HepG2 (cell line): ENCODE results near the gene TMEM184B. TPM values are rescaled to one million over a fixed set of nuclear protein-coding genes. Genes with fewer than 3 reads are reported as not detected.

Source experiments
- EED ChIP-seq: sonication (generic); formaldehyde crosslinking; IDR thresholded peaks from 2 replicates; pipeline ENCODE4 v1.5.0; 2020; ENCODE audit warnings: mild to moderate bottlenecking, missing genetic modification reagents
- ELF1 ChIP-seq: sonication (generic); formaldehyde crosslinking; IDR thresholded peaks from 2 replicates; pipeline ENCODE4 v1.4.0; 2020; ENCODE audit warnings: missing genetic modification reagents
- FIP1L1 ChIP-seq: fragments of 200-400 bp; formaldehyde crosslinking; IDR thresholded peaks from 2 replicates; pipeline ENCODE4 v1.6.1; 2018; ENCODE audit warnings: low read depth, mild to moderate bottlenecking, low read length, moderate library complexity, borderline replicate concordance; ENCODE audit not compliant: insufficient read depth
- HDAC1 ChIP-seq: sonication (generic); formaldehyde crosslinking; IDR thresholded peaks from 2 replicates; pipeline ENCODE4 v1.5.1; 2020; ENCODE audit warnings: mild to moderate bottlenecking, missing genetic modification reagents
- PITX1 ChIP-seq: sonication (generic); formaldehyde crosslinking; IDR thresholded peaks from 2 replicates; pipeline ENCODE4 v1.5.1; 2020; ENCODE audit warnings: mild to moderate bottlenecking, missing genetic modification reagents
- RCOR2 ChIP-seq: IDR thresholded peaks from 2 replicates; pipeline ENCODE4 v1.6.1; 2016; ENCODE audit warnings: missing biosample characterization, missing genetic modification reagents
- ZFP90 ChIP-seq: sonication (generic); formaldehyde crosslinking; IDR thresholded peaks from 2 replicates; pipeline ENCODE4 v1.8.0; 2022; ENCODE audit warnings: missing genetic modification reagents, mild to moderate bottlenecking, inconsistent platforms, borderline replicate concordance
- ZNF207 ChIP-seq: fragments of 450-650 bp; IDR thresholded peaks from 2 replicates; pipeline ENCODE4 v1.6.1; 2016; ENCODE audit warnings: antibody characterized with exemption, borderline replicate concordance
- ZNF253 ChIP-seq: sonication (generic); formaldehyde crosslinking; IDR thresholded peaks from 2 replicates; pipeline ENCODE4 v1.8.0; 2022; ENCODE audit warnings: mild to moderate bottlenecking, missing genetic modification reagents, borderline replicate concordance
- ZNF350 ChIP-seq: sonication (generic); formaldehyde crosslinking; IDR thresholded peaks from 2 replicates; pipeline ENCODE4 v1.4.0; 2020; ENCODE audit warnings: mild to moderate bottlenecking, low read depth, missing genetic modification reagents, borderline replicate concordance
- ZNF367 ChIP-seq: sonication (generic); formaldehyde crosslinking; IDR thresholded peaks from 2 replicates; pipeline ENCODE4 v1.4.0; 2020; ENCODE audit warnings: missing genetic modification reagents, borderline replicate concordance
- ZNF441 ChIP-seq: sonication (generic); formaldehyde crosslinking; IDR thresholded peaks from 2 replicates; pipeline ENCODE4 v1.7.0; 2021; ENCODE audit warnings: missing genetic modification reagents, borderline replicate concordance
- ZNF510 ChIP-seq: sonication (generic); formaldehyde crosslinking; IDR thresholded peaks from 2 replicates; pipeline ENCODE4 v1.4.0; 2020; ENCODE audit warnings: low read depth, mild to moderate bottlenecking, missing genetic modification reagents
- ZNF563 ChIP-seq: sonication (generic); formaldehyde crosslinking; IDR thresholded peaks from 2 replicates; pipeline ENCODE4 v1.8.0; 2022; ENCODE audit warnings: mild to moderate bottlenecking, moderate library complexity, missing genetic modification reagents
- ZNF710 ChIP-seq: sonication (generic); formaldehyde crosslinking; IDR thresholded peaks from 2 replicates; pipeline ENCODE4 v1.5.0; 2020; ENCODE audit warnings: mild to moderate bottlenecking, missing genetic modification reagents, borderline replicate concordance
- ZNF746 ChIP-seq: sonication (generic); formaldehyde crosslinking; IDR thresholded peaks from 2 replicates; pipeline ENCODE4 v1.8.0; 2022; ENCODE audit warnings: mild to moderate bottlenecking, missing genetic modification reagents
- polyA plus RNA-seq, 8 experiments: library from polyadenylated mRNA; depleted of rRNA in 3 of 8; stranded (reverse) in 7 of 8; unstranded in 1 of 8; fragments of >200 nt; fragmentation: Illumina TruSeq in 4 of 8; extraction: Trizol in 4 of 8; gene quantifications; 2 replicates each; pipeline versions ENCODE4 v1.2.1 to v1.2.3, GENCODE V29; 2011 to 2016; ENCODE audit warnings: low read depth in 4 of 8, missing spikeins in 1 of 8, mixed read lengths in 1 of 8; ENCODE audit not compliant: insufficient read depth in 1 of 8
- total RNA-seq, 5 experiments: library from RNA; depleted of rRNA; stranded (reverse); fragments of >200 nt; fragmentation: Illumina TruSeq; extraction: Trizol; gene quantifications; 2 replicates each; pipeline ENCODE4 v1.2.3, GENCODE V29; 2016; ENCODE audit warnings: low read depth in 1 of 5
- TF ChIP-seq, protein P1 (sequence below): sonication (generic); formaldehyde crosslinking; IDR thresholded peaks from 2 replicates; pipeline ENCODE4 v1.4.0; 2020; ENCODE audit warnings: mild to moderate bottlenecking, missing genetic modification reagents, borderline replicate concordance
- TF ChIP-seq, protein P2 (sequence below): sonication (generic); formaldehyde crosslinking; conservative IDR thresholded peaks from 2 replicates; pipeline ENCODE4 v1.4.0; 2020; ENCODE audit warnings: mild to moderate bottlenecking, missing genetic modification reagents, moderate library complexity
- TF ChIP-seq, protein P3 (sequence below): sonication (generic); formaldehyde crosslinking; IDR thresholded peaks from 2 replicates; pipeline ENCODE4 v1.8.0; 2022; ENCODE audit warnings: missing genetic modification reagents, mild to moderate bottlenecking, moderate library complexity, borderline replicate concordance

Gene TMEM184B
- total and polyA plus RNA-seq, 2 of the 13 experiments (the other 11 are each of a cell fraction or from before 2014, with no cell fraction given) = 15.9 to 16.0 TPM

DNA sequence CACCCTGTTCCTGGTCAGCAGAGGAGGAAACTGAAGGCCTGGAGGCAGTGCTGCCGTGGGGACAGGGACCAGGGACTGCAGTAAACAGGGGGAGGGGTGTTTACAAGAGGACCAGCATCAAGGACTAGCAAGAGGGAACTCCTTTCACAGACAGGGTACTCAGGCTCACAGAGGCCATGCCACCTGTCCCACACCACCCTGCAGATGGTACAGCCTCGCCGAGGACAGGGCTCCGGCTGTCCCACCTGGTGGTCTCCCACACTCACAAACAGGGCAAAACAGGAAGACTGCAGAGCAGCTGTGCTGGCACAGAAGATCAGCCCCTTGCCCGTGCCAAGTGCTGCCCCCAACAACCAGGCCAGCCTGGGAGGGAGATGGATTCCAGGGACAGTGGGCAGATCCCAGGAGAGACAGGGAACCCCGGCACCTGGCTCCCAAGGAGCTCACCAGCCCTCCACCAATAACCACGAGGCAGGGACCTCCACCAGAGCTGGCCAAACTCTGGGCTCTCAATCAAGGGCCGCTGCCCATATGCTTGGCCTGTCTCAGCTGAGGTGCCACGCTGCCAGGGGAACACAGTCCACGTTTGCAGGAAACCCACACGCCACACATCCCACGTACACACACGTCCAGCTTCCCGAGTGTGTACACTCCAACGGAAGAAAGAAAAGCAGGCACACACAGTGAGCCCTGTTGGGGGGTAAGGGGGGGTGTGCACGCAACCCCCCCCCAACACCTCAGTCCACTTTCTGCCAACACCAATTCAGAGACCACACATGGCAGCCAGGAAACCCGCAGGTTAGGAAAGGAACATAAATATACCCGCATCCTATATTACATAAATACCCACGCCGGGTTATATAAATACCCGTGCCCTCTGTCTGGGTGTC lies 42.4 kb upstream of the TMEM184B start (continued):
- TF ChIP-seq ZNF710 (CRISPR knock-in tag) = 0 out of 2 replicates have a peak, but pooled peaks have one; percentile 28
- no peak for TF ChIP-seq ZNF441
- no peak for TF ChIP-seq ZNF510 (CRISPR knock-in tag)
- no peak for TF ChIP-seq ELF1 (CRISPR knock-in tag)
- TF ChIP-seq ZNF746 (CRISPR knock-in tag) = no peak
- TF ChIP-seq, protein P1, sequence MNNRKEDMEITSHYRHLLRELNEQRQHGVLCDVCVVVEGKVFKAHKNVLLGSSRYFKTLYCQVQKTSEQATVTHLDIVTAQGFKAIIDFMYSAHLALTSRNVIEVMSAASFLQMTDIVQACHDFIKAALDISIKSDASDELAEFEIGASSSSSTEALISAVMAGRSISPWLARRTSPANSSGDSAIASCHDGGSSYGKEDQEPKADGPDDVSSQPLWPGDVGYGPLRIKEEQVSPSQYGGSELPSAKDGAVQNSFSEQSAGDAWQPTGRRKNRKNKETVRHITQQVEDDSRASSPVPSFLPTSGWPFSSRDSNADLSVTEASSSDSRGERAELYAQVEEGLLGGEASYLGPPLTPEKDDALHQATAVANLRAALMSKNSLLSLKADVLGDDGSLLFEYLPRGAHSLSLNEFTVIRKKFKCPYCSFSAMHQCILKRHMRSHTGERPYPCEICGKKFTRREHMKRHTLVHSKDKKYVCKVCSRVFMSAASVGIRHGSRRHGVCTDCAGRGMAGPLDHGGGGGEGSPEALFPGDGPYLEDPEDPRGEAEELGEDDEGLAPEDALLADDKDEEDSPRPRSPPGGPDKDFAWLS (CRISPR knock-in tag) = no peak
- no peak for TF ChIP-seq ZNF367 (CRISPR knock-in tag)
- TF ChIP-seq, protein P2, sequence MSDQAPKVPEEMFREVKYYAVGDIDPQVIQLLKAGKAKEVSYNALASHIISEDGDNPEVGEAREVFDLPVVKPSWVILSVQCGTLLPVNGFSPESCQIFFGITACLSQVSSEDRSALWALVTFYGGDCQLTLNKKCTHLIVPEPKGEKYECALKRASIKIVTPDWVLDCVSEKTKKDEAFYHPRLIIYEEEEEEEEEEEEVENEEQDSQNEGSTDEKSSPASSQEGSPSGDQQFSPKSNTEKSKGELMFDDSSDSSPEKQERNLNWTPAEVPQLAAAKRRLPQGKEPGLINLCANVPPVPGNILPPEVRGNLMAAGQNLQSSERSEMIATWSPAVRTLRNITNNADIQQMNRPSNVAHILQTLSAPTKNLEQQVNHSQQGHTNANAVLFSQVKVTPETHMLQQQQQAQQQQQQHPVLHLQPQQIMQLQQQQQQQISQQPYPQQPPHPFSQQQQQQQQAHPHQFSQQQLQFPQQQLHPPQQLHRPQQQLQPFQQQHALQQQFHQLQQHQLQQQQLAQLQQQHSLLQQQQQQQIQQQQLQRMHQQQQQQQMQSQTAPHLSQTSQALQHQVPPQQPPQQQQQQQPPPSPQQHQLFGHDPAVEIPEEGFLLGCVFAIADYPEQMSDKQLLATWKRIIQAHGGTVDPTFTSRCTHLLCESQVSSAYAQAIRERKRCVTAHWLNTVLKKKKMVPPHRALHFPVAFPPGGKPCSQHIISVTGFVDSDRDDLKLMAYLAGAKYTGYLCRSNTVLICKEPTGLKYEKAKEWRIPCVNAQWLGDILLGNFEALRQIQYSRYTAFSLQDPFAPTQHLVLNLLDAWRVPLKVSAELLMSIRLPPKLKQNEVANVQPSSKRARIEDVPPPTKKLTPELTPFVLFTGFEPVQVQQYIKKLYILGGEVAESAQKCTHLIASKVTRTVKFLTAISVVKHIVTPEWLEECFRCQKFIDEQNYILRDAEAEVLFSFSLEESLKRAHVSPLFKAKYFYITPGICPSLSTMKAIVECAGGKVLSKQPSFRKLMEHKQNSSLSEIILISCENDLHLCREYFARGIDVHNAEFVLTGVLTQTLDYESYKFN (CRISPR knock-in tag) = peak; percentile 47
- TF ChIP-seq ZNF207 = no peak
- TF ChIP-seq, protein P3, sequence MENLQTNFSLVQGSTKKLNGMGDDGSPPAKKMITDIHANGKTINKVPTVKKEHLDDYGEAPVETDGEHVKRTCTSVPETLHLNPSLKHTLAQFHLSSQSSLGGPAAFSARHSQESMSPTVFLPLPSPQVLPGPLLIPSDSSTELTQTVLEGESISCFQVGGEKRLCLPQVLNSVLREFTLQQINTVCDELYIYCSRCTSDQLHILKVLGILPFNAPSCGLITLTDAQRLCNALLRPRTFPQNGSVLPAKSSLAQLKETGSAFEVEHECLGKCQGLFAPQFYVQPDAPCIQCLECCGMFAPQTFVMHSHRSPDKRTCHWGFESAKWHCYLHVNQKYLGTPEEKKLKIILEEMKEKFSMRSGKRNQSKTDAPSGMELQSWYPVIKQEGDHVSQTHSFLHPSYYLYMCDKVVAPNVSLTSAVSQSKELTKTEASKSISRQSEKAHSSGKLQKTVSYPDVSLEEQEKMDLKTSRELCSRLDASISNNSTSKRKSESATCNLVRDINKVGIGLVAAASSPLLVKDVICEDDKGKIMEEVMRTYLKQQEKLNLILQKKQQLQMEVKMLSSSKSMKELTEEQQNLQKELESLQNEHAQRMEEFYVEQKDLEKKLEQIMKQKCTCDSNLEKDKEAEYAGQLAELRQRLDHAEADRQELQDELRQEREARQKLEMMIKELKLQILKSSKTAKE (CRISPR knock-in tag) = no peak; the same call in 1 of the 2 replicates
- no peak for TF ChIP-seq ZNF253
- TF ChIP-seq ZFP90 (CRISPR knock-in tag) = no peak
- no peak for TF ChIP-seq PITX1 (CRISPR knock-in tag)
- no peak for TF ChIP-seq EED (CRISPR knock-in tag)
- no peak for TF ChIP-seq ZNF563
- 0 out of 2 replicates have a peak, but pooled peaks have one; percentile 11 for TF ChIP-seq HDAC1 (CRISPR knock-in tag)
- no peak for TF ChIP-seq FIP1L1
- TF ChIP-seq ZNF350 (CRISPR knock-in tag) = 0 out of 2 replicates have a peak, but pooled peaks have one; percentile 23
- TF ChIP-seq RCOR2 (CRISPR knock-in tag) = no peak
